Cardiac fibroblast (primary cell): ENCODE measurements around the gene ANO6.

ENCODE experiments used
- DNase-seq, 2 donors: peaks; one replicate each; pipeline versions ENCODE4 v3.0.0 to v3.0.0-alpha.2; 2010; ENCODE audit warnings: low read depth in 2 of 2
- H3K4me3 ChIP-seq, 2 donors: replicated peaks in 1 of 2; 1 replicate in 1 of 2; 2 replicates in 1 of 2; pipeline ENCODE4 v1.5.1; 2011; ENCODE audit warnings: low read depth in 2 of 2, low read length in 2 of 2, mild to moderate bottlenecking in 2 of 2, moderate library complexity in 1 of 2
- TF ChIP-seq, protein P1 (sequence below): IDR thresholded peaks from one replicate; pipeline ENCODE4 v1.5.1; 2011; ENCODE audit warnings: low read depth, mild to moderate bottlenecking, low read length, inconsistent platforms

The ANO6 gene

DNA sequence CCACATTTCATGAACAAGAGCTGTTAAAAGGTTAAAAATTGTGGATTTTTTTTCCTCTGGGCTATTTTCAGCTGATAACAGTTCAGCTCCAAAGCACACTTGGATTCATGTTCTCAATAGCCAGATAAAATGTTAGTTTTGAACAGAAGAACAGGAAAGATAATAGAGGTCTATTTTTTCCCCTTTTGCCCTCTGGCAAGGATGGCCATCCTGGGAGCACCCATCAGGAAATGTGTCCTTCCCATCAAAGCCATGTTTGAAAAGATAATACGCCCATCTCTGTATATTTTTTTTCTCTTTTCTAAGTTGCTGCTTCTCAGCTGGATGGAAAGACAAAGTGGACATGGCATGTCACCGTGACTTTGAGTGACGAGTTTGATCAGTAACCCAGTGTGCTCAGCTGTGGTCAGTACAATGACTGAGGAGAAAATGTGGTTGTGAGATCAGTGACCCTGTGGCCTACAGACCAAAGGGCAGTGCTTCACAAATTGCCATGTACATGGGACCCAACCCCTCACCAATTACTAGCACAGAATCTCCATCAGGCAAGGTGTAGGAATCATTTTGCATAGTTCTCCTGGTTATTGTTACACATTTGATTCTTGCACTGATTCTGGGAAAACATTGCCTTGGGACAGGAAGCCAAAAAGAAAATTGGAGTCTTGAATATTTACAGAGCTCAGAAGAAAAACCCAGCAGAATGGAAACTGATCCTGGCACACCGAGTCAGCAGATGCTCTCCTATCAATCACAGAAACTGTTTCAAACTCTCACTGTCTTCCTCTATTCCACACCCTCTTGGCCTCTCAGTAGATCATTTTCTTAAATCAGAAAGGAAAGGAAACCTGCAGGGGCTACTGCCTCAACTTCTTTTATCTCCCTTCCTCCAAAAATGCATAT lies 64.3 kb downstream of the ANO6 start:
- no peak overlapping the region for H3K4me3 ChIP-seq

GRCh38 chr12:45281994-45282393 lies 66.1 kb downstream of the ANO6 start:
- H3K4me3 ChIP-seq, result no peak overlapping the region
- peak in 1 of 2 donors; percentile 20 for DNase-seq
- TF ChIP-seq, protein P1, sequence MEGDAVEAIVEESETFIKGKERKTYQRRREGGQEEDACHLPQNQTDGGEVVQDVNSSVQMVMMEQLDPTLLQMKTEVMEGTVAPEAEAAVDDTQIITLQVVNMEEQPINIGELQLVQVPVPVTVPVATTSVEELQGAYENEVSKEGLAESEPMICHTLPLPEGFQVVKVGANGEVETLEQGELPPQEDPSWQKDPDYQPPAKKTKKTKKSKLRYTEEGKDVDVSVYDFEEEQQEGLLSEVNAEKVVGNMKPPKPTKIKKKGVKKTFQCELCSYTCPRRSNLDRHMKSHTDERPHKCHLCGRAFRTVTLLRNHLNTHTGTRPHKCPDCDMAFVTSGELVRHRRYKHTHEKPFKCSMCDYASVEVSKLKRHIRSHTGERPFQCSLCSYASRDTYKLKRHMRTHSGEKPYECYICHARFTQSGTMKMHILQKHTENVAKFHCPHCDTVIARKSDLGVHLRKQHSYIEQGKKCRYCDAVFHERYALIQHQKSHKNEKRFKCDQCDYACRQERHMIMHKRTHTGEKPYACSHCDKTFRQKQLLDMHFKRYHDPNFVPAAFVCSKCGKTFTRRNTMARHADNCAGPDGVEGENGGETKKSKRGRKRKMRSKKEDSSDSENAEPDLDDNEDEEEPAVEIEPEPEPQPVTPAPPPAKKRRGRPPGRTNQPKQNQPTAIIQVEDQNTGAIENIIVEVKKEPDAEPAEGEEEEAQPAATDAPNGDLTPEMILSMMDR, result no peak

More for the DNA sequence above, 64.3 kb downstream of the ANO6 start:
- DNase-seq, result no peak
- TF ChIP-seq, protein P1, result no peak

- DNase-seq, result no peak
- no peak overlapping the region for H3K4me3 ChIP-seq
- TF ChIP-seq, protein P1, result no peak
Measured at GRCh38 chr12:45282411-45282810, 66.5 kb downstream of the ANO6 start.

DNA sequence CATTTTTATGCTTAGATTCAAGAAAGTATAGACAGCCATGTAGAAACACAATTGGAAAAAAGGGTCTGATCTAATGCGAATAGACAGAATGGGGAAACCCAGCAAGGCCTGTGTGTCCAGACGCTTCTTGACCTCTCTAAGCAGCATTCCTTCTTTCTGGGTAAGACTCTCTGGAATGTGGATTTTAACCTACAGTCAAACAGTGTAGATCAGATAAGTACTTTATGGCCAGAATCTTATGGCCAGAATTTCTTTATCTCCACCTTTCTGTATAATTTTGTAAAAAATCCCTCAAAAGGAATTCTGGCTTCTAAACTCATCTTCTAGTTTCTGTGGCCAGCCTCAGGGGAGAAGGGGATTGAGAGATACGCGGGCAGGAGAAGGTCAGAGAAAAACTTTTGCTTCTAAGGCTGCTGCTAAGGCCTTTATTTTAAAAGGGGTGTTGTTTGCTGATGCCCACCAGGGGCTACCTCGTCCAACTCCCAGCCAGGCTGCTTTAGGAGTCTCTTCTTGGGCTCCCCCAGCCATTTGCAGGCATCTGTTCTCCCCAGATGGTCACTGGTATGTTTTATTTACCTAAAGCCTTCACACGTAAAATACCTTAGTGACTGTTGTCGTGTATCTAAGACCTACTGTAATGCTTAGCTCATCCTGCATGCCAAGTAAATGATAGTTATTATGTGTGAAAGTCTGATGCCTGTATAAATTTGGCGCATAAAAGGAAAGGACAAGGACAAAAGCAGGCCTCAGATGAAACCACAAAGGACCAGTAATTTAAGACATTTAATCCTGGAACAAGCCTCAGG lies 68.4 kb downstream of the ANO6 start:
- TF ChIP-seq, protein P1, result peak; percentile 29
- no peak overlapping the region for H3K4me3 ChIP-seq
- DNase-seq, result peak; percentile 70 to 86

DNA sequence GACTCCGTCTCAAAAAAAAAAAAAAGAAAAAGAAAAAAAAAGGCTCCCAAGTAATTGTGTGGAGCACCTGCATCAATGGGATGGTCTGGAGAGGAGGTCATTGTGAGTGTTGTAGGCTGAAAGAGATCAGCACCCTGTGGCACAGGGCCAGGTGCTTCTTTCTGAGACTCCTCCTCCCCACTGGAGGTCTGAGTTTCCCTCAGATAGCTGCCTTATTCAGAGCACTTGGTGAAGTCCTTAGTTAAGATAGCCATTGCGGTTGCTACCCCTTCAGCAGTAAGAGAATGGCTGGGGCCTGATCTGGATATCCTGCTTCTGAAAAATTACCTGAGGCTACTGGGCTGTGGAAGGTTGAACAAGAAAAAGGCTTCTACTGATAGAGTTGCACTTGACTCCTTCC lies 69.8 kb downstream of the ANO6 start:
- TF ChIP-seq, protein P1, result no peak
- DNase-seq, result no peak
- no peak overlapping the region for H3K4me3 ChIP-seq

DNA sequence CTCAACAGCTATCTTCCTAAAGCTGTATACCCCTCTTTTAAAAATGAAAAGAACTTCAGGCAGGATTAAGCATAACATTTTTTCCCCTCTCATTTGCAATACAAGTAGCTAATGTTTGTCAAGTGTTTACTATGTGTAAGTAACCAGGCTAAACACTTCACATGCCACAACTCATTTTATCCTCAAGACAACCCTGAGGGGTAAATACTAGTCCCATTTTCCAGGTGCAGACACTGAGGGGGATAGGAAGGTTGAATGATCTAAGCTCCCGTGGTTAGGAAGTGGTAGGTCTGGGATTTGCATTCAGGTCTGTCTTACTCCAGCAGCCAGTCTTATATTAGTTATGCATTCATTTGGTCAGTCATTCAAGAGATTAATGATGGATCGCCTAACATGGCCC lies 70.7 kb downstream of the ANO6 start:
- H3K4me3 ChIP-seq, result no peak overlapping the region
- no peak for DNase-seq
- TF ChIP-seq, protein P1, result no peak
